Progenitor cell of endocrine pancreas (in vitro differentiated cells): ENCODE measurements around the gene HEPACAM. TPM values are rescaled to one million over a fixed set of nuclear protein-coding genes. Genes with fewer than 3 reads are reported as not detected.

Experiments used
- DNase-seq: peaks from one replicate; pipeline ENCODE4 v3.0.0; 2021; ENCODE audit warnings: low spot score; ENCODE audit not compliant: unreplicated experiment
- H3K27ac Mint-ChIP-seq: 2 replicates; pipeline ENCODE4 v1.8.0; 2021; ENCODE audit warnings: mild to moderate bottlenecking, moderate library complexity, mixed read lengths
- H3K27me3 Mint-ChIP-seq: 2 replicates; pipeline ENCODE4 v1.8.0; 2021; ENCODE audit warnings: mixed read lengths
- H3K36me3 Mint-ChIP-seq: 2 replicates; pipeline ENCODE4 v1.8.0; 2022; ENCODE audit warnings: mixed read lengths; ENCODE audit not compliant: insufficient read depth
- H3K4me1 Mint-ChIP-seq: 2 replicates; pipeline ENCODE4 v1.8.0; 2021; ENCODE audit warnings: low read depth, mixed read lengths
- H3K4me3 Mint-ChIP-seq: 2 replicates; pipeline ENCODE4 v1.8.0; 2021; ENCODE audit warnings: low read depth, mild to moderate bottlenecking, moderate library complexity, mixed read lengths
- H3K9me3 Mint-ChIP-seq: 2 replicates; pipeline ENCODE4 v1.8.0; 2021; ENCODE audit warnings: low read depth, mixed read lengths
- total RNA-seq: library from RNA; stranded (reverse); gene quantifications from 2 replicates; pipeline ENCODE4 v1.2.1, GENCODE V29; 2021
- TF ChIP-seq, protein P1 (sequence below): fragments of 200-600 bp; sonication (generic); IDR thresholded peaks from one replicate; pipeline ENCODE4 v1.5.0; 2021; ENCODE audit warnings: antibody characterized with exemption, mild to moderate bottlenecking; ENCODE audit not compliant: unreplicated experiment

Gene HEPACAM
- total RNA-seq, 1 donor from 2014 or later, result 0.07 TPM

DNA sequence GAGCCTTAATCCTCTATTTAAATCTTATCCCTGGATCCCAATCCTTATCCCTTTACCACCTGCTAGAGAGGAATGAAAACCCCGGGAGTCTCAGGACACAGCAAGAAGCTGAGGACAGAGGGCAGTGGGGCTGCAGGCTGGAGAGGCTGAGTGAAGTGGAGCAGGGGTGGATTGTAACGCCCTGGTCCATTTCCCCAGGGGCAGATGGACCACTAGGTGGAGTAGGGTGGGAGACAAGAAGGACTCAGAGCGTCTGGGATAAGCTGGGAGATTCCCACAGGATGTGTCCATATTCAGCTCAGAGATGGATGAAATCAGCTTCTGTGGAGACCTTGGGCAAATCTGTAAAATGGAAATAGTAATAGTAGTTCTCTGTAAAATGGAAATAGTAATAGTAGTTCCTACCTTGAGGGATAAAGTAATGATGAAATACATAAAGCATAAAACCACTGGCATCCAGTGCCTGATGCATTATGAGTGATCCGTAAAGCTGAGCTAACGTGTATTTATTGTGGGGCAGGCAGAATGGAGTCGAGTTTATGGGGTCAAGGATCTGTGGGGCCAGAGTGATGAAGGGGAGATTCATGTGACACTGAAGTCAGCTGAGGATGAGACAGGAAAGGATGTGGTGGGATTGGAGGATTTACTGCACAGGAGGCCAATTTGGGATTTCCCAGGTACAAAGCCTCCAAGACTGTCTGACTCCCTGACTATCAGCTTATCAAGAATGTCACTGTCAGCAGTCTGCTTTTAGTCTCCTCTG is 36.3 kb downstream of the HEPACAM start:
- H3K4me1 Mint-ChIP-seq, result no peaks in the 10 kb centered on the region
- H3K4me3 Mint-ChIP-seq, result no peak overlapping the region
- H3K27me3 Mint-ChIP-seq, result peaks cover 56% of the 10 kb centered on the region
- no peaks in the 10 kb centered on the region for H3K9me3 Mint-ChIP-seq
- TF ChIP-seq, protein P1, sequence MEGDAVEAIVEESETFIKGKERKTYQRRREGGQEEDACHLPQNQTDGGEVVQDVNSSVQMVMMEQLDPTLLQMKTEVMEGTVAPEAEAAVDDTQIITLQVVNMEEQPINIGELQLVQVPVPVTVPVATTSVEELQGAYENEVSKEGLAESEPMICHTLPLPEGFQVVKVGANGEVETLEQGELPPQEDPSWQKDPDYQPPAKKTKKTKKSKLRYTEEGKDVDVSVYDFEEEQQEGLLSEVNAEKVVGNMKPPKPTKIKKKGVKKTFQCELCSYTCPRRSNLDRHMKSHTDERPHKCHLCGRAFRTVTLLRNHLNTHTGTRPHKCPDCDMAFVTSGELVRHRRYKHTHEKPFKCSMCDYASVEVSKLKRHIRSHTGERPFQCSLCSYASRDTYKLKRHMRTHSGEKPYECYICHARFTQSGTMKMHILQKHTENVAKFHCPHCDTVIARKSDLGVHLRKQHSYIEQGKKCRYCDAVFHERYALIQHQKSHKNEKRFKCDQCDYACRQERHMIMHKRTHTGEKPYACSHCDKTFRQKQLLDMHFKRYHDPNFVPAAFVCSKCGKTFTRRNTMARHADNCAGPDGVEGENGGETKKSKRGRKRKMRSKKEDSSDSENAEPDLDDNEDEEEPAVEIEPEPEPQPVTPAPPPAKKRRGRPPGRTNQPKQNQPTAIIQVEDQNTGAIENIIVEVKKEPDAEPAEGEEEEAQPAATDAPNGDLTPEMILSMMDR, result no peak
- H3K27ac Mint-ChIP-seq, result no peak overlapping the region
- DNase-seq, result no peak
- H3K36me3 Mint-ChIP-seq, result no peaks in the 10 kb centered on the region

DNA sequence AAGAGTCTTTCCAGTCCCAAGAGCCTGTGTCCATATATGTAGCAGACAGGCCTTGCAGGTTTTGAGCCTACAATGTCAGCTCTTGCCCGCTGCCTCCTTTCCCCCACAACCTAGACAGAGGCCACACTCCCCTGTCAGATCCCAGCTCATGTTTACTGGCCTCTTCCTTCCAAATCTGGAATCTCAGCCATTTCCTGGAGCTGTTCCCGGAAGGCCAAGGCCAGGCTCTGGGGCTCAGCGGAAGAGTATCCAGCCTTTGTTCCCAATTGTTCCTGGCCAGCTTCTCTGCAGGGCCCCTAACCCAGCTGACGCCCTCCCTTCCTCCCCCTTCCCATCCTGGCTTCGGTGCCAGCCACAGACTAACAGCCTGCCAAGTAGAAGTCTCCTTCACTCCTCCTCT is 37.1 kb downstream of the HEPACAM start:
- no peaks in the 10 kb centered on the region for H3K4me1 Mint-ChIP-seq
- TF ChIP-seq, protein P1, result no peak
- H3K4me3 Mint-ChIP-seq, result no peak overlapping the region
- H3K9me3 Mint-ChIP-seq, result no peaks in the 10 kb centered on the region
- no peaks in the 10 kb centered on the region for H3K36me3 Mint-ChIP-seq
- no peak for DNase-seq
- H3K27ac Mint-ChIP-seq, result no peak overlapping the region
- H3K27me3 Mint-ChIP-seq, result peaks cover 59% of the 10 kb centered on the region

- no peaks in the 10 kb centered on the region for H3K4me1 Mint-ChIP-seq
- peak overlapping the region; percentile 14 for H3K27ac Mint-ChIP-seq
- no peak for DNase-seq
- no peaks in the 10 kb centered on the region for H3K9me3 Mint-ChIP-seq
- H3K36me3 Mint-ChIP-seq, result no peaks in the 10 kb centered on the region
- TF ChIP-seq, protein P1, result no peak
- no peak overlapping the region for H3K4me3 Mint-ChIP-seq
- H3K27me3 Mint-ChIP-seq, result peaks cover 61% of the 10 kb centered on the region
Measured at GRCh38 chr11:124898263-124898680, 37.6 kb downstream of the HEPACAM start.

GRCh38 chr11:124897674-124898262 is 38.1 kb downstream of the HEPACAM start, which contains the start of gene ROBO4:
Gene ROBO4 (minus strand): TSS chr11:124897865. CDS start chr11:124897795, 70 bp downstream.
- DNase-seq, result no peak
- H3K4me3 Mint-ChIP-seq, result no peak within 1 kb of the TSS
- H3K4me1 Mint-ChIP-seq, result no peaks in the 10 kb centered on the region
- H3K9me3 Mint-ChIP-seq, result no peaks in the 10 kb centered on the region
- peaks cover 61% of the 10 kb centered on the region for H3K27me3 Mint-ChIP-seq
- no peaks in the 10 kb centered on the region for H3K36me3 Mint-ChIP-seq
- peak within 1 kb of the TSS; percentile 14 for H3K27ac Mint-ChIP-seq
- TF ChIP-seq, protein P1, result no peak

- Mint-ChIP-seq H3K4me1 (no peaks in the 10 kb centered on the region), H3K9me3 (no peaks in the 10 kb centered on the region), H3K27me3 (peaks cover 66% of the 10 kb centered on the region), H3K36me3 (no peaks in the 10 kb centered on the region), H3K27ac (no peak overlapping the region), H3K4me3 (no peak overlapping the region)
- TF ChIP-seq, protein P1, result no peak
- DNase-seq, result no peak
Measured at GRCh38 chr11:124896821-124897391, 38.9 kb downstream of the HEPACAM start.
